ENCODE results near the gene CD163L1.

Gene CD163L1

DNA sequence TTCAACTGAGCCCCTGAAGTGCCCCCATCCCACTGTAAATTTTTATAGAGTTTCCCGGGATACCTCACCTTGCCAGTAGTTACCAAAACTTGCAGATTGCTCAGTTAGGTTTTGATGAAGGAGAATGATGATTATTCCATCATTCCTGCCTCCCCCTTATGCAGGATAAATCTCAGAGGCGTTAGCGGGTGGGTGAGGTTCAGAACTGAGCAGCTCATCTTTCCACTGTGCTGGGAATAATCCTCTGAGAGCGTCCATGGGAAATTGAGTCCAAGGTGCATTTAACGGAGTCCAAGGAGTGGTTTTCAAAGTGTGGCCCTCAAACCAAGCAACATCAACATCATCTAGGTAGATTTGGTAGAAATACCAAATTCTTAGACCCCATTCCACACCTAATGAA is 121.4 kb downstream of the CD163L1 start:
- TF ChIP-seq, protein P1, sequence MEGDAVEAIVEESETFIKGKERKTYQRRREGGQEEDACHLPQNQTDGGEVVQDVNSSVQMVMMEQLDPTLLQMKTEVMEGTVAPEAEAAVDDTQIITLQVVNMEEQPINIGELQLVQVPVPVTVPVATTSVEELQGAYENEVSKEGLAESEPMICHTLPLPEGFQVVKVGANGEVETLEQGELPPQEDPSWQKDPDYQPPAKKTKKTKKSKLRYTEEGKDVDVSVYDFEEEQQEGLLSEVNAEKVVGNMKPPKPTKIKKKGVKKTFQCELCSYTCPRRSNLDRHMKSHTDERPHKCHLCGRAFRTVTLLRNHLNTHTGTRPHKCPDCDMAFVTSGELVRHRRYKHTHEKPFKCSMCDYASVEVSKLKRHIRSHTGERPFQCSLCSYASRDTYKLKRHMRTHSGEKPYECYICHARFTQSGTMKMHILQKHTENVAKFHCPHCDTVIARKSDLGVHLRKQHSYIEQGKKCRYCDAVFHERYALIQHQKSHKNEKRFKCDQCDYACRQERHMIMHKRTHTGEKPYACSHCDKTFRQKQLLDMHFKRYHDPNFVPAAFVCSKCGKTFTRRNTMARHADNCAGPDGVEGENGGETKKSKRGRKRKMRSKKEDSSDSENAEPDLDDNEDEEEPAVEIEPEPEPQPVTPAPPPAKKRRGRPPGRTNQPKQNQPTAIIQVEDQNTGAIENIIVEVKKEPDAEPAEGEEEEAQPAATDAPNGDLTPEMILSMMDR (IDR thresholded peaks at IDR 0.05; ENCODE audit: extremely low read depth, insufficient read depth, missing control alignments), result no peak
- DNase-seq (ENCODE audit: low spot score), result no peak
- in situ Hi-C loops (cut with MboI; ENCODE audit: low pct_unique_long_range_greater_than_20kb, low sequenced_read_pairs, unreplicated experiment), result no loop called here

DNA sequence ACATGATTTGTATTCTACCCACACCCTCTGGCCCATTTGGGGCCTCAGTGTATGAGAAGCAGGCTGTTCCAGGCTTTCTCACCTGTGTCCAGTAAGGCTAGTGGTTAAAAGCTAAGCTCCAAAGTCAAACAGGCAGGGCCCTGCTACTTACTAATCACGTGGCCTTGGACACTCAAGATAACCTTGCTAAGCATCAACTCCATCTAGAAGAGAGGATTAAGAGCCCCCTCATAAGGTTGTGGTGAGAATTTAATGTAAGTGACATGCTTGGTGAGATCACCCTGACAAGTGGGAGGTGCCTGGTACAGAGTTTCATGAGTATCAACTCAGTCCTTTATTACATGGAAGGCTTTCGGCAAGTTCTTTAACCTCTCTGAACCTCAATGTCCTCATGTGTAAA is 122.3 kb downstream of the CD163L1 start:
- in situ Hi-C loops (cut with MboI; ENCODE audit: low pct_unique_long_range_greater_than_20kb, low sequenced_read_pairs, unreplicated experiment), result no loop called here
- no peak for DNase-seq (ENCODE audit: low spot score)
- TF ChIP-seq, protein P1 (IDR thresholded peaks at IDR 0.05; ENCODE audit: extremely low read depth, insufficient read depth, missing control alignments), result no peak

DNA sequence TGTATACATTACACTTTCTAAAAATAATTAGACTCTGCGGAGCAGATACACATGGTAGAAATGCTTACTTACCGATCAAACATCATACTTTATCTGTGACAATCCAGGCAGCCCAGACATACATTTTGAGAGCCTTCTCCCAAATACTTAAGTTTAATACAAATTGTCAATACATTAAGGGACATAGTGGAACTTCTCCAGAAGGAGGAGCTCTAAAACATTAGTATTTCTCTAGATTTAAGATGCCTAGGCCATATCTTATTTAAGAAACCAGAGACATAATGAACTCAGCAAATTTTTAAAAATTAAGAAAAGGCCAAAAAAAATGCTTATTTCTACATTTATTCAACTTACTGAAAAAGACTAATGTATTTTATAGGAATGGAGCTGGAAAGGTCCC is 124.0 kb downstream of the CD163L1 start:
- TF ChIP-seq, protein P1 (IDR thresholded peaks at IDR 0.05; ENCODE audit: extremely low read depth, insufficient read depth, missing control alignments), result no peak
- in situ Hi-C loops (cut with MboI; ENCODE audit: low pct_unique_long_range_greater_than_20kb, low sequenced_read_pairs, unreplicated experiment), result no loop called here

DNA sequence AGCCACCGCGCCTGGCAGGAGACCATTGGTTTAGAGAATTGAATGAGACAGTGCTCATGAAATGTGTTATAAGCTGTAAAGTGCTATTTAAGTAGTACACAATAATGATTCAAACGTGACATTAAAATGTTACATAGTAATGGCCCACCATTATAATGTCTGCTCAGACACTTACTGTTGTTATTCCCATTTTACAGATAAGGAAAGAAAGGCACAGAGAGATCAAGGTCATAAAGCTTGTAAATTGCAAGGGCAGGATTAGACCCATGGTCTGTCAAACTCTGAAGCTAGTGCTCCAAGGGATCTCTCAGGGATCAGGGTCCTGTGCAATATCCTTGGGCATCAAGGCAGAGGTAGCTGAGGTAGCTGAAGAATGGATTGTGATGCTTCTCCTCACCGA is 133.9 kb downstream of the CD163L1 start:
- TF ChIP-seq, protein P1 (IDR thresholded peaks at IDR 0.05; ENCODE audit: extremely low read depth, insufficient read depth, missing control alignments), result no peak
- no peak for DNase-seq (ENCODE audit: low spot score)
- in situ Hi-C loops (cut with MboI; ENCODE audit: low pct_unique_long_range_greater_than_20kb, low sequenced_read_pairs, unreplicated experiment), result no loop called here

More for the DNA sequence above, 124.0 kb downstream of the CD163L1 start:
- DNase-seq (ENCODE audit: low spot score), result no peak
